NCI-H1105 treated with DMSO at 0.1 percent for 48 hours (cell line): ENCODE results near the gene EPHA8.
A peak's percentile ranks its signal among the peaks of the same experiment; 100 is the strongest.

Experiments used
- DNase-seq: peaks from one replicate; lab custom pipeline; 2025; lab: John Stamatoyannopoulos, UW

The EPHA8 gene

DNA sequence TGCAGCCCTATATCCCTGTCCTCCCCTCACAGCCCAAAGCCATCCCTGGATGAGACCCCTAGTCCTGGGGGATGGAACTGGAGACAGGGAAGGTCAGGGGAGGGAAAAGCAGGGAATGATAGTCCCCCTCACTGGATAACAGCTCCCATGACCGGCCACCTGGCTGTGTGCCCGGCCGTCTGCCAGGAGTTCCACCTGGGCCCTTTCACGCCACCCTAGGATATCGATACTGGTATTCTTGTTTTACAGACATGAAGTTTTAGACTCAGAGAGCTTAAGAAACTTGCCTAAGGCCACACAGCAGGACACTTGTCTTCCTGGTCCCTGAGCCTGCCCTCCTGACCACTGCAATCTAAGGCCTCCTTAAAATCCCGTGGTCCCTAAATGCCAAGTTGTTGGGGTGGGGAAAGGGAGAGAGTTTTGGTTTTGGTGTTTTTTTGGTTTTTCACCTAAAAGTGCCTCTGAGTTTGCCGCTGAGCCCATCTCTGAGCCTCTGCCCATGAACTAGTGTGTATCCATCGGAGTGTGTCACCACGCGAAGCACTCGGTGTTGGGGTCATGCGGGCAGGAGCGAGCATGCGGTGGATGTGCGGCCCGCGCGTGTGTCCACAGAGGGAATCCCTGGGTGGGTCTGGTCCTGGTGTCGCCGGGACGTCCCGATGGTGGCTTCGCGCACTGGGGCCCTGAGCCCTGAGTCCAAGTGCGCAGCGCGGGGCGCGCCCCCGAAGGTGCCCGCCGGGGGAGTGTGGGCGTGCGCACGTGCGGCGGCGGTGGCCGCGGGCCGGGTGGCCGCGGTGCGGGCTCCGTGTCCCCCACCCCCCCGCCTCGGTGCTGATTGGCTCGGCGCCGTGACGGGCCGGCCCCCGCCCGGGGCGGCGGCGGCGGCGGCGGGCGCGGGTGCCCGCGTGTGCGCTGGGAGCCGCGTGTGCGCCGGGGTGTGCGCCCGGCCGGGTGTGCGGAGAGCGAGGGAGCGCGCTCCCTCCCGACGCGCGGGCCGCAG, at the start of gene EPHA8:
TSS of gene EPHA8 (plus strand) at position 906 of the 1,000 bp plus-strand sequence. CDS start 147 bp downstream, outside the sequence.
- DNase-seq = peak; percentile 10

DNA sequence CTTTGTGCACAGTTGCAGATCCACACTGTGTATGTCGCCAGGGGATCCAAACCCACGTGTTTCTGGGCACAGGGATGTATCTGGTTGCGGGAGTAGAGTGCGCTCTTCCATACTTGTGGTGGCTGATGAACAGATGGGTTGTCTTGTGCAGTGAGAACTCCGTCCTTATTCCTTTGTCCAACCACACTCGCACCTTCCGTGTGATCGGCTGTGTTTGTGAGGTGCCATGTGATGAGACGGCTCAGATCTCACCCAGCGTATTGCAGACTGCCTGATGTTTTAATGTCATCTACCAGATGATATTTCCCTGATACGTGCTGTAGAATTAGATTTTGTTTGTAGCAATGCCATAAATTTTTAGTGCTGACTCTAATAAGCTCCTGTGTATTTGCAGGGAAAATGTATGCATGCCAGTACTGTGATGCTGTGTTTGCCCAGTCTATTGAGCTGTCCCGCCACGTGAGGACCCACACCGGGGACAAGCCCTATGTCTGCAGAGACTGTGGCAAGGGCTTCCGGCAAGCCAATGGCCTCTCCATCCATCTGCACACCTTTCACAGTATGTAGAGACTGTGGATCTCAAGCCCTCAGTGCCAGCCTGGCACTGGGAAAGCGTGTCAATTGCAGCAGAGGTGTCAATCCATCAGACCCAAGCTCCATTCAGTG, 46.2 kb upstream of the EPHA8 start:
- DNase-seq = no peak

- DNase-seq = peak; percentile 7
These were observed 45.3 kb upstream of the EPHA8 start for GRCh38 chr1:22517956-22518355.

DNA sequence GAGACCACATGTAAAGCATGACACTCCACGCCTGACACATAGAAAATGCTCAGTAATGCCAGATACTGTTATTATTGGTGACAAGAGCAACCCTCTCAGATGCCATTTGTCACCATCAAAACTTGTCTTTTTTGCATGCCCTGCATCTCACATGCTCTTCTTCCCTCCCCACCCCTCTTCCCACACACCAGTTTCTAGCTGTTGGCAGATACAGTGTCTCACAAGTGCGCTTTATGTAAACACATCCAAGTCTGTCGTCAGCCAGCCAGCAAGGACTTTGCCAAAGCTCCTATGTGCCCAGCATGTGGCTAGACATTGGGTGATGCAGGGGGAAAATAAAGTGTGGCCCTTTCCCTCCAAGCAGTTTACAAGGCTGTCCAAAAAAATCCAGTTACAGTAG, 44.9 kb upstream of the EPHA8 start:
- DNase-seq = peak; percentile 35

GRCh38 chr1:22520871-22521270, 42.4 kb upstream of the EPHA8 start:
- no peak for DNase-seq

DNA sequence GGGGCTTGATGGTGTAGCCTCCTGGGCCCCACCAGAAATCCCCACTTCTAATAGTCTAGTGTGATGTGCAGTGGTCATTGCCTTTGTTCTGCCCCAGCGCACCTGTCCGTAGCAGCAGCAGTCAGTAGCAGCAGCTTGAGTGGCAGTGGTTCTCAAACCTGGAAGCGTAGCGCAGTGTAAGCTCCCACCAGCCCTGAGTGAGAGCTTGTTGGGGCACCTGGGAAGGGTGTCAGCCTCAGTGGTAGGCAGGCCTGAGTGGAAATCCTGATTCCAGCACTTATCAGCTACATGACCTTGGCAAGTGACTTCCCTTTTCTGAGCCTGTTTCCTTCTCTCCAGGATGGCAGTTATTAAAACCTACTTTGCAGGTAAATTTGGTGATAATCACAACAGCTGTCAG, 41.6 kb upstream of the EPHA8 start:
- no peak for DNase-seq

DNA sequence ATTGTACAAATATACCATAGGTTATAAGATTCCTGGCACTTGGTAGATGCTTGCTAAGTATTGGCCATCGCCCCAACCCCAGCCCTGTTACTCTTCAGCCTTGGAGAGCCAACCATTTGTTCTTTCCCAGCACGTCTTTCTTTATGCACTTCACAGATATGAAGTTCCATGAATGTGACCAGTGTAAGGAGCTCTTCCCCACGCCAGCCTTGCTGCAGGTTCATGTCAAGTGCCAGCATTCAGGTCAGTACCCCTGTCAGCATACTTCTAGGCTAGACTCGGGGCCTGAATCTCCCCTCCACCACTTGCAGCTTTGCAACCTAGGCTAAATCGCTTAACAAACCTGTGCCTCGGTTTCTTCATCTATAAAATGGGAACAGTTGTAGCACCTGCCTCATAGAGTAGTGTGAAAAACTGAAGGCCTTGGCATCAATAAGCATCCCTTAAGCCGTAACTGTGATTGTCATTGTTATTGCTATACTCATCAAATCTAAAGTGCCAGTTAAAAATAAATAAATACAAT, 41.0 kb upstream of the EPHA8 start:
- no peak for DNase-seq

DNA sequence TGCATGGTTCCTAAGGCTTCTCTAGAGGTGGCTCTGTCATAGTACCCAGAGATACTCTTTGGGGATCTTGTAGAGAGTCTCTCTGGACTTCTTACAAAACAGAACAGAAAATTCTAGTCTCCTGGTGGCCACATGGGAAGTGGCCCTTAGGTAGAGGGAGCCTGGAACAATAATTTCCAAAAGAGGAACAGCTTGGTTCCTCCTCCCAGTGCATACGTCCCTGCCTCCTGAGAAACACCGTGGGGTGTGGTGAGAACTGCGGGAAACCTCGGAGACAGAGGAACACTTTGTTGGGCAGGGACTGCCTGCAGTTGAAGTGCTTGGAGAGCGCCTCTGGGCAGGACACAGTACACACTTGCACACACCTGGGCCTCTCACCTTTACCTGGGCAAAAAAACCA, 38.8 kb upstream of the EPHA8 start:
- no peak for DNase-seq

DNA sequence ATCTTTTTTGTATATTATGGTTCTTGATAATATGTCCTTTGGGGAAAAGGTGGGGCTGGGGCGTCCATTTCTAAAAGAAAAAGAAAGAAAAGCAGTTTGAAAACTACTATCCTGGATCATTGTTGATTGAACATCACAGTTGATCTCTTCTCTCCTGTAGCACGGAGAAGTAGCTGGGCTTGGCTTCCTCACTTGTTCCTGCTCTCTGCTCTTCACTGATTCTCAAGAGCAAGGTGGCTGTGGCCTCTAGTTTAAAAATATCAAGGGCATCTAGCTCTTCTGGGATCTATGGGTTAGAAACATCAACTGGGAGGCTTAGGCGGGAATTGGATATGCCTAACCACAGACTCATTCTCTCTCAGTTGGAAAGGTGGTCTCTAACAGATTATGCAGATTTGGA, 38.1 kb upstream of the EPHA8 start:
- no peak for DNase-seq

DNA sequence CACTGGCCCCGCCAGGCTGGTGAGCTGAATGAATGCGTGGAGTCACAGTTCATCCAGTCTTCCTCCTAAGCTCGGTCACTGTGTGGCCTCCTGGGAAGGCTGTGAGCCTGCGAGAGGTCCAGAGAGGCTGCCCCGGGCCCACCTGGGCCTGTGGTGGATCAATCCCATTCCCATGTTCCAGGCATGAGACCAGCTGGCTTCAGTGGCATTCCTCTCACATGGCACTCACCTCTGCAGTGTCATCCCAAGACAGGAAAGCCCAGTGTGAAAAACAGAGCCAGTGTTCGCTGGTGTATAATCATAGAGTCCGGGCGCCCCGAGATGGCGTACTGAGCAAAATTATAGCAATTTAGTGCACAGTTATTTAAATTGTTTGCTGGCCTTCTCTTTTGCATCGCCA, 37.6 kb upstream of the EPHA8 start:
- no peak for DNase-seq

- DNase-seq = peak; percentile 38
These were observed 37.2 kb upstream of the EPHA8 start for GRCh38 chr1:22526098-22526497.

GRCh38 chr1:22526677-22527076, 36.6 kb upstream of the EPHA8 start:
- DNase-seq = no peak

- DNase-seq = no peak
These were observed 36.2 kb upstream of the EPHA8 start for GRCh38 chr1:22527122-22527521.

DNA sequence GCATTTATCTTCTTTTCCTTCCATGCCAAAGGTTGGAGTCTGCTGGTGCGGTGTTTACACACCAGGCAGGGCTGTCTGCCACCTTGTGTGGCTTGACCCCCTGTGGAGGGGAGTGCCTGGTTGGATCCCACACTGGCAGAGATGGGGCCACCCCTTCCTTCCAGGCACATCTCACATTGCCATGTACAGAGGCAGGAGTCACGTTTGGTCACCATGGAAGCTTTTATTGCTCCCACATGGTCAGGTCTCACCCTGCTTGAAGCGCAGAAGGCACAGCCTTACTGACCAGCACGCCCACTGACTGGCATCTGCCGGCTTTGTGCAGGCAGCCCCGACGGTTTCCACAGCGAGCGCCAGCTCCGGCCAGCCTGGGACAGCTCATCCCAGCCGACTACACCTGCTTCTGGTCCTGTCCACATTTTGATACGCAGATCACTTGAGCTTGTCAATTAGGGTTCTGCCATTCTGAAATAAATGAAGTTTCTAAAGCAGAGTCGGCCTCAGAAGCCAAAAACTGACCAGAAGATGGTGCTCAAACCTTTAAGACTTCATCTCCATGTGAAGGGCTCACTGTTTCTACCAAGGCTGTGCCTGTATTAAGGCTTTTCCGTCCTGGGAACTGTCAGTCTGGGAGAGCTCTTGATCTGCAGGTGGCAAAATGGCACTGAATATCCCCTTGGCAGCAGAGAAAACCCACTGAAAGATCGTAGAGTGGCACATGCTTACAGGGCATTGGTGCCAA, 35.6 kb upstream of the EPHA8 start:
- no peak for DNase-seq

DNA sequence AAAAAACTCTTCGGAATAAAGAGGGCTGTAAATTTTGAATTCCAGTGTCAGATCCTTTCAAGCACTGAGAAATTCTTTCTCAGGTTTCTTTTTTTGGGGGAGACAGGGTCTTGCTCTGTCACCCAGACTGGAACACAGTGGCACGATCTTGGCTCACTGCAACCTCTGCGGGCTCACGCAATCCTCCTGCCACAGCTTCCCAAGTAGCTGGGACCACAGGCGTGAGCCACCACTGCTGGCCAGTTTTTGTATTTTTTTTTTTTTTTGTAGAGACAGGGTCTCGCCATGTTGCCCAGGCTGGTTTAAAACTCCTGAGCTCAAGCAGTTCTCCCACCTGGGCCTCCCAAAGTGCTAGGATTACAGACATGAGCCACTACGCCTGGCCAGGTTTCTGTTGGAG, 34.8 kb upstream of the EPHA8 start:
- DNase-seq = no peak

GRCh38 chr1:22529901-22530621, 33.2 kb upstream of the EPHA8 start:
- no peak for DNase-seq

GRCh38 chr1:22530715-22531114, 32.6 kb upstream of the EPHA8 start:
- DNase-seq = no peak

GRCh38 chr1:22531251-22531650, 32.0 kb upstream of the EPHA8 start:
- no peak for DNase-seq

DNA sequence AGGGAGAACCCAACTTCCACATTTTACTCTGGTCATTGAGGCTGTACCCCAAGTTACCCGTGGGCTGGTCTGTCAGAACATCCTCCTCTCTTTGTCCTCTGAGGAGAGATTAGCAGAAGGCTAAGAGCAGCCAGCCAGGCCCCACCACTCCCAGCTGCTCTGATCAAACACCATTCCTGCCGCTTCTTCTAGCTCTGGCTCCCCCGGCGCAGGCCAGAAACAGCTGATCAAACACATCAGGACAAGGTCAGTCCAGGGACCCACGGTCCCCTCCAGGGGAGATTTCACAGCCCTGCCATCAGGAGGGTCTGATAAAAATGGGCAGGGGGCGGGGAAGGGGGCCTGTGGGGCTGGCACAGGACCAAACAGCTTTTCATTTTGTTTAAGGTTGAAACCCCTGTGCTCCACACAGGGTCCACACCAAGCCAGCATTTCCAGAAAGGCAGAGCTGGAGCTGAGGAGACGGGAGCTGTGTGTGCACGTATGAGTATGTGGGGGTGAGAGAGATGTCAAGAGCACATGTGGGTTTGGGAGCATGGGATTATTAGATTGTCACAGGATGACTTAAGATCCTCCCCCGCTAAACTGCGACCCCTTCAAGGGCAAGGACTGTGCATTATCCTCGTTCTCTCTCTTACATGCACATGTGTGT, 29.9 kb upstream of the EPHA8 start:
- DNase-seq = no peak

DNA sequence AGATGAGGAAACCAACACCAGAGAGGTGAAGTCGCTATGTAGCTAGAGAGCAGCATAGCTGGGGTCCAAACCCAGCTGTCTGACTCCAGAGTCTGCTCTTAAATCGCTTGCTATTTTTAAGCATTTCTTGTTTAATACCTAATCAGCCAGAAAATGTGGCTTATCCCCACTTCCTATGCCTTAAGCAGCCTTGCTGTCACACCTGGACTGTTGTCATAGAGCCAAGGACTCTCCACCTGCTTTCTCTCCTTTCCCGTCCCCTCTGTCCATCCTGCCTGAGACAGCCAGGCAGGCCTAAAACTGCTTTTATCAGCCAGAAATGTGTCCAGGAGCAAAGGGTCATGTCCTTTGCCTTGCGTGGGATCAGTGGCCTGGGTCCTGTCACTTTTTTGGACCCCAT, 28.3 kb upstream of the EPHA8 start:
- DNase-seq = no peak

- DNase-seq = no peak
These were observed 27.9 kb upstream of the EPHA8 start for GRCh38 chr1:22535399-22535798.
